Central memory CD4-positive, alpha-beta T cell (primary cell): Measurements from ENCODE around the gene GNG2.
A peak's percentile ranks its signal among the peaks of the same experiment; 100 is the strongest.

ENCODE experiments used
- DNase-seq: peaks from one replicate; pipeline ENCODE4 v3.0.0; 2022
- total RNA-seq, 3 experiments: gene quantifications; one replicate each; lab custom pipeline; 2026; lab: John Stamatoyannopoulos, UW

The GNG2 gene
- total RNA-seq: 69.2 to 131 (median 123) reads per million in 3 experiments

- peak; percentile 86 for DNase-seq
Measured at GRCh38 chr14:51860164-51860824, at the start of gene GNG2. Gene GNG2 (plus strand): TSS chr14:51860612. CDS start chr14:51950679, 90,067 bp downstream.

DNA sequence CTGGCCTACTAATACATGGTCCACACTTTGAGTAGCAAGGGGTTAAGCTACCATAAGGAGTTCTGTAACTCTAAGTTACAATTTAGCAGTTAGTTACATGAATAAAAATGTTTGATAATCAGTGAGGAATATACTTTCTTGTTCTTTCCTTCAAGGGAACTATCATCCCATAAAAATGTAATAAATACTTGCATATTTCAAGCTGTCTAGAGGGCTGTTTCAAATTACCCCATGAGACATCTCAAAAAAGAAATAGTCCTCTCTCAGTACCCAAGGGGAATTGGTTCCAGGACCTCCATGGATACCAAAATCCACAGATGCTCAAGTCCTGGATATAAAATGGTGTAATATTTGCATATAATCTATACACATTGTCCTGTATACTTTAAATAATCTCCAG, 48.7 kb upstream of the GNG2 start:
- no peak for DNase-seq

GRCh38 chr14:51816031-51816430, 44.4 kb upstream of the GNG2 start:
- no peak for DNase-seq

DNA sequence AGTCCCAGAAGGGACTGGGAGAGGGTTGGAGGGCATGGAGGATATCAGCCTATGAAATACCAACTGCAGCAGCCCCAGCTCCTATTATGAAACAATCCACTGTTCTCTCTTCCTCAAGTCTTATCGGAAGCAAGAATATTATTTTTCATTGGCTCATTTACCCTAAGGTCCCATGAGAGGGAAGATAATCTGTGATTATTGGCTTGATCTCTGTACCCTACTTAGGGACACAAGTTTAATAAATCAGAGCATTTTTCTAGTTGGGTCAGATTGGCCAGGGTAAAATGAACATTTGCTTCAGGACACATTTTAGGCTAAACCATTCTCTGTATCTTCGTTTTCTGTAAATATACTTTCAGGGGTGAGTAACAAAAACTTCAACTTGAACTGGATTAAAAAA, 43.1 kb upstream of the GNG2 start:
- no peak for DNase-seq

GRCh38 chr14:51818748-51819380, 41.5 kb upstream of the GNG2 start:
- no peak for DNase-seq

- DNase-seq: no peak
Measured at GRCh38 chr14:51821822-51822221, 38.6 kb upstream of the GNG2 start.

DNA sequence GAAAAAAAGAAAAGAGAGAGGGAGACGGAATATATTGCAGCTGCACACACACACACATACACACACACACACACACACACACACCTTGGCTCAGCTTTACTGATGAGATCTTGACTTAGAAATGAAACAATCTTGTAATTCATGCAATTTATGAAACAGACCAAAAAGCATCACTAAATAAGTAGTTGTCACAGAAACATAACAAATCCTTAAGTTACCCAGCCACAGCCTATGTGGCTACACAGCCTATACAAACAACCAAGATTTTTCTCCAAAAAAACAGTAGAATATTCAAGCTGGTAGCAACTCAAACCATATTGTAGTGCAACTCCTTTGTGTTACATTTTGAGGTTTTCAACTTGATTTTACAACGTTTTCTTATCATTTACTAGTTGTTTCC, 37.9 kb upstream of the GNG2 start:
- no peak for DNase-seq

GRCh38 chr14:51823706-51824105, 36.7 kb upstream of the GNG2 start:
- DNase-seq: no peak

- no peak for DNase-seq
Measured at GRCh38 chr14:51824191-51824590, 36.2 kb upstream of the GNG2 start.

- DNase-seq: no peak
Measured at GRCh38 chr14:51825926-51826325, 34.5 kb upstream of the GNG2 start.

DNA sequence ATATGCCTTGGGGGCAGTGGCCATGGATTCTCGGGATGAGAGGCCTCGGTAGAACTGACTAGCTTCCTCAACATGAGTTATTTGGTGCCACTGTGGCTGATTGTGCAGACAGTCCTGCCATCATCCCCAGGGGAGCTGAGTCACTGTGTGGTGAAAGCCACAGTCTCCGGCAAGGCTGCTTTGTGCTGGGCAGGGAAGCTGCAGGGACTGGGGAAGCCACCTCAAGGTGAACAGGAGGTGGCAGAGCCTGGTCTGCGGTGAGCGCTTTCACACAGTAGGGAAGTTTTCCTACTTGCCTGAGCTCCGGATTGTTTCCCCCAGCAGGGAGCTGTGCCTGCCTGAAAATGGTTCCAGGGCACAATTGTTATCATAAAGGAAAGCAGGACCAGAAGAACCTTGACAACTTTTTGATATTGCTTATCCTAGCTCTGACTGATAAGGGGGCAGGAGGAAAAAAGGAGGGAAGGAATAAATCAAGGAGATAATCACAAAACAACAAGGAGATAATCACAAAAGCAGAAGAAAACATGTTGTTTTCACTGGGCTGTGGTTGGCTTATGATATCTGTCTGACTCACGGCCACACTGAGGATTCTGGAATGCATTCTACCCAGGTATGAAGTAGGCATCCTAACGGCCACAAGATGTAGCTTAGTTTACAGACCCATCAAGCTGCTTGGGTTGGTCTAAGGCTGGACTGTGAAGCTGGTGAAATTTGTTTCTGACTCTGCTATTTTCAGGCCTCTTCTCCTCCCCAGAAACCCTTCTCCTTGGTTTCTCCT, 32.2 kb upstream of the GNG2 start:
- peak; percentile 53 for DNase-seq

GRCh38 chr14:51834240-51834639, 26.2 kb upstream of the GNG2 start:
- no peak for DNase-seq

DNA sequence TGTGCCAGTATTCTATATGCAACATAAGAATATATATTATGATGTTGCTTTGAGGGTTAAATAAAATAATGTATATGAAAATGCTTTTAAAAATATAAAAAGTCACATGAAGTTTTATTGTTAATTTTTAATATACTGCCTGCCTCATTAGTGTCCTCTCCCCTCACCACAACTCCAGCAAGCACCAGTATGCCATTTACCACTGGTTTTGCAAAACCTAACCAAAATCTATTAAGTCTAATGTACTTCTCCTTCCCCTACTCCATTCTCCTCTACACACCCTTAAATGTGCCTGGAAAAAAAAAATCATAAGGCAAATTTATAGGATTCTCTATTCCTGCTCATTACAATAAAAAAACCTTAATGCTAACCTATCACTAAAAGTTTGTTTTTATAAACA, 24.0 kb upstream of the GNG2 start:
- no peak for DNase-seq

DNA sequence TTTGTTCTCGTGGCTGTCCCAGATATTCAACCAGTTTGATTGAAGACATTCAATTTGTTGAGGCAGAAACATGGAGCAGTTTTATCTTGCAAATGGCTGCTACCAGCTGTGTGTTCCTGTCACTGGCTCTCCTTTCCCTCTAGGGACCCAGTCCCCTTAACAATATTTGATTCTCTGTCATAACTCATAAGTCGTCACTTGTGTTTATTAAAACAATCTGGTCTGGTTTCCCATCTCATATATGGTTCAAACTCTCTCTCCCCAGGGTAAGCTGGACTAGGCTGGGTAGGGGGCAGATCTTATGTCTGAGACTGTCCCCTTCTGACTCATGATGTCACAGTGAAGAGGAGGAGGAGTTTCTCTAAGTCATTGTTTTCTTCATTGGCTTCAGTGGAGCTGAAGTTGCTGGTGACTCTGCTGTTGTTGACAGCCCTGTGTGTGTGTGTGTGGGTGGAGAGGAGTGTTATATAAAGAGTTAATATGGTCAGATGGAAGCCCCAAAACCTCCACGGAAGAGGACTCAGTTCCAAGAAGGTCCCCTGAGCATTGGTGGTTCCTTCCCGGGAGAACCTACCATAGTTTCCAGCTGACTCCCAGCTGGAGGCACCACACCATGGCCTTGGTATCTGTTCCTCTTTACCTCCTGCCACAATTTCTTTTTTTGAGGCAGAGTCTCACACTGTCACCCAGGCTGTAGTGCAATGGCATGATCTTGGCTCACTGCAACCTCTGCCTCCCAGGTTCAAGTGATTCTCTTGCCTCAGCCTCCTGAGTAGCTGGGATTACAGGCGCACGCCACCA, 16.1 kb upstream of the GNG2 start:
- DNase-seq: no peak

DNA sequence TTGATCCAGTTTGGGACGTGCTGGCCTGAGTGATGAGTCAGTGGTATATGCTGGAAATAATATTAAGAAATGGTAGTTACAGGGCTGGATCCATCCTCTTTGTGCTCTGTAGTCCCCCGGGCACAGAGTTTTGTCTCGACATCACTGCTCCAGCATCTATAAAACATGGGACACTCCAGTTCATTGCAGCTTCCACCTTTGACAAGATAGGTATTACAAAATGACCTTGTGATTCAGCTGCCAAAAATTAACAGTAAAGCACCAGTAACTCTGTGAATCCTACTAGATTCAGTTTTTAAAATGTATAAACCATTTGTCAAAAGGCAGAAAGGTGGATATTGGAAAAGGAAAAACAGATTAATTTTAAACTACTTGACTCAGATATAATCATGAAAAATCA, 14.6 kb upstream of the GNG2 start:
- DNase-seq: no peak

- DNase-seq: peak; percentile 98
Measured at GRCh38 chr14:51846631-51847488, 13.6 kb upstream of the GNG2 start.

GRCh38 chr14:51847489-51847796, 13.0 kb upstream of the GNG2 start:
- no peak for DNase-seq

DNA sequence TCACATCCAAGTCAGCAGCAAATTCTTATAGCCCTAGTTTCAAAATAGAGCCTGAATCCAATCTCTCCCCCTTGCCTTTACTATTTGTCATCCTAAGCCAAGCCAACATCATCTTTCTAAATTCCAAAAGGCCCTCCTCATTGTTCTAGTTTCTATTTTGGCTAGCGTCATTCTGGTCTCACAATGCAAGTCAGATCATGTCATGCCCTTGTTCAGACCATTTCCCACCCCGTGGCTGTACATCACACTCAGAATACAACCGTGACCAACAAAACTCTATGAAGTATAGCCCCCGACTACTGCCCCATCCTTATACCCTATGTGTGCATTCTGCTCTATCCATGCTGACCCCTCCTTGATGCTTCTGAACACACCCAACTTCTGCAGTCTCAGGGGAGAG, 12.3 kb upstream of the GNG2 start:
- DNase-seq: no peak

DNA sequence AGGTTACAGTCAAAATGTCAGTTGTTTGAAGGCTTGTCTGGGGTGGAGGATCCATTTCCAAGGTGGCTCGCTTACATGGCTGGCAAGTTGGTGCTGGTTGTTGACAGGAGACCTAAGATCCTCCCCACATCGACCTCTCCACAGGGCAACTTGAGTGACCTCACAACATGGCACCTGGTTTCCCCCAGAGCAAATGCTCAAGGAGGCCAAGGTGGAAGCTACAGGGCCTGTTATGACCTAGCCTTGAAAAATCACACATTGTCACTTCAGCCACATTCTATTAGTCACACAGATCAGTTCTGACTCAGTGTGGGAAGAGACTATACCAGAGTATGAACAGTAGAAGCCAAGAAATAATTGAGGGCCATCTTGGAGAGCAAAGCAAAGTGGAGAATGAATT, 11.3 kb upstream of the GNG2 start:
- DNase-seq: no peak

GRCh38 chr14:51850651-51851050, 9.8 kb upstream of the GNG2 start:
- no peak for DNase-seq

DNA sequence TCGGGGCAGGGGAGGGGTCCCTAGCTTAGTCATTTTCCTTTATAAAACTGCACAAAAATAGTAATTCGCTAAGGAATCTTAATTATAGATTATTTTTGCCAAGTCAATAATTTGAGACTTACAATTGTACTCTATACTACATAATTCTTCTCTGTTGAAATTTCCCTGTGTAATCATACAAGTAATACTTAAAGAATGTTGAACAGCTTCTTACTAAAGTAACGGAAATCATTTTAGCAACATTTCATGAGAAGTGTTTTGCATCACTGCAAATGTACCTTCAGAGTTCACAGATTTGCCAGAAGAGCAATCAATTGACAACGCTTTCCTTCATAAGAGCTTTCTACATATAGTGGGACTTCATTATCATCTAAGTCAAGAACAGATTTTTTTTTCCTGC, 7.9 kb upstream of the GNG2 start:
- DNase-seq: no peak

GRCh38 chr14:51855234-51855633, 5.2 kb upstream of the GNG2 start:
- no peak for DNase-seq
